Measurements from ENCODE around the gene KIF1C.

Gene KIF1C

DNA sequence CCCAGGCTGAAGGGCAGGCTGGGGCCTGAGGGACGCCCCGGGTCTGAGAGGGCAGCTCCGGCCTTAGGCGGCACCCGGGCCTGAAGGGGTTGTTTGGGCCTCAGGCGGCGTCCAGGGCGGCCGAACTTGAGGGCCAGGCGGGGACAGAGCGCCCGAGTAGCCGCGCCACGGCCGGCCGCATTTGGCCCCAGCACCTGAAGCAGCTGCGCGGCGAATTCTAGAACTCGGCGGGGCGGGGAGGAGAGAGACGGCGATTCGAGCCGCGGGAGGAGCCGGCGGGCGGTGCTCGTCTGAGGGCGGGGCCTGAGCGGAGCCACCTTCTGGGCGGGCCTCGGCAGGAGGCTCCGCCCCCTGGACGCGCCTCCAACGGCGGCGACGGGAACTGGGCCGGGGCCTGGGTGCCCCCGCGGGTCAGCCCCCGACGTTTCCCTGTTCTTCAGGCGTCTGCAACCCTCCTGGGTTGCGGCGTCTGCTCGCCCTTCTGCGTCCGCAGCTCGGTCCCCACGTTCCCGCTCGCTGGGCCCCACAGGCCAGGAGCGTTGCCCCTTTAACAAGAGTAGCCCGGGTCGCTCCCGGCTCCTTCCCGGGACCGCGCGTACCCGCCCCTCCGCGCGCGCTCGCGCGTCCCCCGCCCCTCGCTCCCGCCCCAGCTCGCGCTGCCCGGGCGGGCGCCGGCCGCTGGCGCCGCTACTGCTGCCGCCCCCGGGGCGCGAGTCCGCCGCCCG lies at the start of gene KIF1C, which contains the start of gene INCA1:
TSS of gene KIF1C (plus strand) at position 649 of the 725 bp plus-strand sequence. CDS start 2,297 bp downstream, outside the sequence.
TSS of gene INCA1 (minus strand) at position 221 of the 725 bp plus-strand sequence. CDS start 3,085 bp downstream, outside the sequence.
- DNase-seq, result peak; percentile 80 to 88

DNA sequence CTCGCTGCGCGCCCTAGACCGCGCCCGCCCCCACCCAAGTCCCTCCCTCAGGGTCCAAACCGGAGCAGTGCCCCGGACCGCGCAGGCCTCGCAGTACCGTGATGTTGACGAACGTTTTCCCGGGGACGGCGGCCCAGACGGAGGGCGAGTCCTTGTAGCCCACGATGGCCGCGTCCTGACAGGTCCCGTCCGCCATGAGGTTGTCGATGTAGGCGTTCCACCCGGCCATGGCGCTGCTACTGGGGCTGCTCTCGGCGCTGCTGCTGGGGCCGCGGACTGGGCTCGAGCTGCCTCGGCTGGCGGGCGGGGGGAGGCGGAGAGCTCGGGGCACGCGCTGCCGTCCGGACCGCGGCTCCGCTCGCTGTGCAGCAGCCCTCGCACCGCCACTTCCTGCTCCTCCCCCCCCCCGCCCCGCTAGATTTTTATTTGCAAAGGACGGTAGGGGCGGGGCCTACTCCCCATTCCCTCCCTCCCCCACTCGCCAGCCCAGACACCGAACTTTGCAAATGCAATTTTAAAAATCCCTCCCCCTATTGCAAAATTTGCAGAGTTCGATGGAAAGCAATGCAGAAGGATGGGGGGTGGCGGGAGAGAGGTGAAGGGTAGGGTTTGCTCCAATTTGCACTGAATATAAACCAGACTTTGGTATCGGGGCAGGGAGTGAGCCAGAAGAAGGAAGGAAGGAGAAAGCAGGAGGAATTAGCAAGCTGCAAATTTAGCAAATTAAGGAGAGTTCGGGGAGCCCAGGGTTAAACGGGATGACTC lies 49.4 kb upstream of the KIF1C start, which contains the start of gene PFN1:
TSS of gene PFN1 (minus strand) at position 365 of the 765 bp plus-strand sequence. CDS start at position 229, 136 bp downstream.
- DNase-seq, result peak; percentile 69 to 79

DNA sequence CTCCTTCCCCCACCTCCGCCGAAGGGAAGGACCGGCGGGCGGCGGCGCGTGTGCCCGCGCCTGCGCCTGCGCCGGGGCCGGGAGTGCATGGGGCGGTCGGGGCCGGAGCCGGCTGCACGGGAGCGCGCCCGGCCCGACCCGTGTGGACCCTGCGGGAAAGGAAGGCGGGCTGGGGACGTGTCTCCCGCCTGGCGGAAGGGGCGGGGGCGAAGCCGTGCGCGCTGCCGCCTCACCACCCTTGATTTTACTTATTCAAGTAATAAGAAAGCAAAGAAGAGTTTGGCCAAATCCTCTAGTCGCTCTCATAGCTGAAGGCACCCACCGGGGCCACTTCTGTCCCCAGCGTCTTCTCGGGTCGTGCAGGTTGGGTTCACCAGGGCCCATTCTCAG lies 48.8 kb upstream of the KIF1C start:
- DNase-seq, result peak; percentile 60 to 82

DNA sequence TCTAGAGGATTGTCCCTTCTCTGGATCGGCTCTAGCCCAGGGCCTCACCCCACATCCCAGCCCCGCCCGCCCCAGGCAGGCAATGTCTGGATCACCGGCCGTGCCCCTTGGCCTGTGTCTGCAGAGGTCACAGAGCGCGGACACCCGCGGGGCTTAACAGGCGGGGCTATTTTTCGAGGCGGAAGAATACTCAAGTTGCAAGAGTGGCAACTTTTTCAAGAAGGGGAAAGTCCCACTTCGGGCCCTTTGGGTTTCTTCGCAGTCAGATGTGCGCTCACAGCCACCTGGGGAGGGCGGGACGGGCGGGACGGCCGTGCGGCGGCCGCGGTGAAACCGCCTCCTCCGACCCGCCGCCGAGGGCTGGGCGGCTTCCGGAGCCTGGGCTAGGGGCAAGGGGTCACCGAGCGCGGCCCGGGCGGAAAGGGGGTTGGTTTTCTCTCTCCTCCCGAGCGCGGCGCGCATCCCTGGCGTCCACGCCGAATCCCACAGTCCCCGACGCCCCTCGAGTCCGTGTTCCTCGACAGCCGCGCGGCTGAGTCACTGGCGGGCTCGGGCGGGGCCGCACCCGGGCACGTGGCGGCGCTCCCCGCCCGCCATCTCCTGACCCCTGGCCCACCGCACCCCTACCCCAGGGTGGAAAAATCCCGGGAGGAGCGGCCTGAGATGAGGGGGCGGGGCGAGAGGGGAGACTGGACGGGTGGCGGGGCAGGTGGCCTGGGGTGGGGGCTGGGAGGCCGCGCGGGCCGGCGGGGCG lies 48.3 kb upstream of the KIF1C start:
- peak; percentile 63 to 68 for DNase-seq

DNA sequence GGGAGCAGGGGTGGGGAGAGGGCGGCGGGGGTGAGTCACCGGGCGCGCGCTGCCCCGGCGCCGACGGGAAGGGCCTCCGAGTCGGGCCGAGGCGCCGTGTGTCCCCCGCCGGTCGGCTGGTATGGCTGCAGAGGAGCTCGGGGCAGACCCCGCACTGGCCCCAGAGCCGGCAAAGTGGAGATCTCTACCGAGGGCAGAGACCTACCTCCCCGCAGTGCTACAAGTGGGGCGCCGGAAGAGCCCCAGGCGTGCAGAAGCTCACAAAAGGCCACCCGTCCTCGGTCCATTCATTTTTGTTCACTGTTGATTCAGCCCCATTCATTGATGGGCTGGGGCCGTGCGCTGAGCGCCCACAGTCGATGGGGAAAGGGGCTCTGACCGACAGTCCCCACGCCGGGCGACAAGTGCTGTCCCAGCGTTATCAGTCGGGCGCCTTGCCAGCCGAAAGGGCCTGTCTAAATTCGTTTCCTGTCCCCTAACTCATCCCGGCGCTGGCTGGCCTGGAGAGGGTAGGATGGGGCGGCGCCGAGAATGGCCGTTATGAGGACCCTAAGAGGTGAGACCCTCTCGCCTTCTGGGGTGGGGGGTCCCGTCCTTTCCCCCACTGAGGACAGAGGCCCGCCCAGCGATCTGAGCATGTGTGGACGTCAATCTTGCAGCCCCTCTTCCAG lies 47.5 kb upstream of the KIF1C start:
- DNase-seq, result peak in 1 of 2 experiments; percentile 36

DNA sequence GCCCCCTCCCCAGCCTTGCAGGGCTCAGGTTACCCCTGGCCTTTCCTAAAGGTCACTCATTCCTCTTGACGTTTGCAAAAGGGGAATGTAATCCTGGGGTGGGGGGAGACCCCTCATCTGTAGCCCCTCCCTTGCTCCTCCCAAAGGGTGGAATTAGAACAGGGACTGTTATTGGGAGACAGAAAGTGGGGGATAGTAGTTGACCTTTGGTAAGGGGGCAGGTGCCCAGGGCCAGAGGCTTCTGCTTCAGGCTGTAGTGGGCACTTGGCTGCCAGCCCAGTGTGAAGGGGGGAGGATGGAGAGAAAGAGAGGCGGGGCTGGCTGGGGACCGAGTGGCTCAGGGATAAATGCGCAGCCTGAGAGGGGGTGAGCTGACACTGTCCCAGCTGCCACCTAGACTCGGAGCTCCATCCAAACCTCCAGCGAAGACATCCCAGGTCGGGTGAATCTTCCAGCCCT lies 47.0 kb upstream of the KIF1C start, which contains the start of gene ENO3:
TSS of gene ENO3 (plus strand) at position 374 of the 459 bp plus-strand sequence. CDS start 711 bp downstream, outside the sequence.
- DNase-seq, result peak; percentile 61 to 80

DNA sequence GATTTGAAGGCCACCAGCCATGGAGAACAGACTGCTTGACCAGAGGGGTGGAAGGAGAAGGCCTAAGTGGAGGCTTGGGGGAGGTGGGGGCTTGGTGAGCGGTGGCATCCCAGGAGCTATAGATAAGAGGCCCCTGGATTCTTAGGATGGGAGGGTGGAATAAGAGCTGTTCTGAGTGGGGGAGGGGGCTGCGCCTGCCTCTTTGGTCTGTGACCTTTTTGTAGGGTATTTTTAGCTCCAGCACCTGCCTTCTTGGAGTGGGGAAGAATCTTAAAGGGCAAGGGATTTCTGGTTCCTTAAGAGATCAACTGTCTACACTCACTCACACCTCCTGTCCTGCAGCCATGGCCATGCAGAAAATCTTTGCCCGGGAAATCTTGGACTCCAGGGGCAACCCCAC lies 46.3 kb upstream of the KIF1C start:
- no peak for DNase-seq

DNA sequence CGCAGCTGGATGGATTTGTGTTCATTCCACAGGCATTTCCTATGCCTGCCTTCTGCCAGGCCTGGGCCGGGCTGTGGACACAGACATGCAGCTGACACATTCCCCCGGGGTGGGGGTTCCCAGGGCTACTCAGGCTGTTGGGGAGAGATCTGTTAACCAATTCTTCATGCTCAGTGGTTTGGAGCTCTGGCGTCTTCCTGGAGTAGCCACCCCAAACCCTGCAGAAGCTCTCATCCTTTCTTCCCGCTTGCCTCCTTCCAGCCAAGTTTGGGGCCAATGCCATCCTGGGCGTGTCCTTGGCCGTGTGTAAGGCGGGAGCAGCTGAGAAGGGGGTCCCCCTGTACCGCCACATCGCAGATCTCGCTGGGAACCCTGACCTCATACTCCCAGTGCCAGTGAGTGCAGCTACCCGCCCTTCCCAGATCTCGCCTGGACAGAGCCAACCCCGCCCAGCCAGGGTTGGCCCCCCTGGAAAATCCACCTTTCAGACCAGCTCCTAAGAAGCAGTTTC lies 44.2 kb upstream of the KIF1C start:
- no peak for DNase-seq

DNA sequence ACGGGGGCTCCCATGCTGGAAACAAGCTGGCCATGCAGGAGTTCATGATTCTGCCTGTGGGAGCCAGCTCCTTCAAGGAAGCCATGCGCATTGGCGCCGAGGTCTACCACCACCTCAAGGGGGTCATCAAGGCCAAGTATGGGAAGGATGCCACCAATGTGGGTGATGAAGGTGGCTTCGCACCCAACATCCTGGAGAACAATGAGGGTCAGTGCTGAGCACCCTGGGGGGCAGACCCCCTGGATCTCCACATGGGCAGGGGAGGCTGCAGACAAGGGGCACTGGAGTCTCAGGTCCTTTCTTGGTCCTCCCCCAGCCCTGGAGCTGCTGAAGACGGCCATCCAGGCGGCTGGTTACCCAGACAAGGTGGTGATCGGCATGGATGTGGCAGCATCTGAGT lies 42.7 kb upstream of the KIF1C start:
- no peak for DNase-seq

DNA sequence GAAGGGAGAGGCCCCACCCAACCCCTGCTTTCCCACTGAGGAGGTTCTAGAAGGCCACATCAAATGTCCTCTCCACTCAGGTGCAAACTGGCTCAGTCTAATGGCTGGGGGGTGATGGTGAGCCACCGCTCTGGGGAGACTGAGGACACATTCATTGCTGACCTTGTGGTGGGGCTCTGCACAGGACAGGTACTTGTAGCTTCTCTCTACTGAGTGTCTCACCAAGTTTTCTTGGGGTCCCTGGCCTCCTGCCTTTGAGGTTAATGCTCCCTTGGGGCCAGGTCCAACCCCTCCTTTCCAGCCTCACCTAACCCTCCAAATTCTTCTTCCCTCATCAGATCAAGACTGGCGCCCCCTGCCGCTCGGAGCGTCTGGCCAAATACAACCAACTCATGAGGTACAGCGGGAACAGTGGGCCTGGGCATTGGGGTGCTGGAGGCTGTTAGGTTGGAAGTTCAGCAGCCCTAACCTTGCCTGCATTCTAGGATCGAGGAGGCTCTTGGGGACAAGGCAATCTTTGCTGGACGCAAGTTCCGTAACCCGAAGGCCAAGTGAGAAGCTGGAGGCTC lies 41.2 kb upstream of the KIF1C start:
- DNase-seq, result no peak

DNA sequence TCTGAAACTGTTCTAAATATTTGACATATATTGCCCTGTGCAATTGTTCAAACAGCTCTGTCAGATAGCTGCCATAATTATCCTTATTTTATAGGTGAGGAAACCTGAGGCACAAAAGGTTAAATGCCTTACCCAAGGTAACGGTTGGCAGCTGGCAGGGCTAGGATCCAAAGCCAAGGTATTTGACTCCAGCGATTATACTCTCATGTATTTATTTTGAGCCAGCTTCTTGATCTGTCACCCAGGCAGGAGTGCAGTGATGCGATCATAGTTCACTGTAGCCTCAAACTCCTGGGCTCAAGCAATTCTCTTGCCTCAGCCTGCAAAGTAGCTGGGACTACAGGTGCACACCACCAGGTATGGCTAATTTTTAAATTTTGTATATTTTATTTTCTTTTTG lies 39.6 kb upstream of the KIF1C start:
- DNase-seq, result no peak

DNA sequence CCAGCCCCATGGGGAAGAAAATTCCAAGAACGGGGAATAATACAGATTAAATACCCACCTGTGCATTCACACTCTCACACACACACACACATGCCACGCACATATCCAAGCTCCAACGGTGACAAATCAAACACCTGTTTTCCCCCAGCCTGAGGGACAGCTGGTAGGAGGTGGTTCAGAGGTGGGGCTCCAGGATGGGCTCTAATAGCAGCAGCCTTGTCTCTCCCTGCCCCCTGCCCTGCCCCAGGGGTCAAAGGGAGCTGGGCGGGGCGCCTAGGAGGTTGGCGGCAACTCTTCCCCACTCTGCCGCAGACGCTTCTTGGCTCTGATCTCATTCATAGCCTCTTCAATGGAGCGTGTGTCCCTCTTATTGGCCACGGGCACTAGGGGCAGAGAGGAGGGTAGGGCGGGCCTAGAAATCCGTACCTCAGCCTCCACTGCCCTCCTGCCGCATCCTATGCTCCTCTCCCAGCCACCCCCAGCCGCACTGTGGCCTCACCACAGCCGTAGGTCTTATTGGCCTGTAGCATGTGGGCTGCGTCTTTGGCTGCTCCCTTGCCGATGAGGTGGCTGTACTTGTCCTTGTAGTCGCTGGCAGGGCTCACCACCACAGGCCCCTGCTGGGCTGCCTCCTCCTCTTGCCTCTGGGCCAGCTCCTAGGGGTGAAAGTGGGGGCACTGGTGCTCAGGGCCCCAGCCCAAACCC lies 38.3 kb upstream of the KIF1C start:
- DNase-seq, result no peak

DNA sequence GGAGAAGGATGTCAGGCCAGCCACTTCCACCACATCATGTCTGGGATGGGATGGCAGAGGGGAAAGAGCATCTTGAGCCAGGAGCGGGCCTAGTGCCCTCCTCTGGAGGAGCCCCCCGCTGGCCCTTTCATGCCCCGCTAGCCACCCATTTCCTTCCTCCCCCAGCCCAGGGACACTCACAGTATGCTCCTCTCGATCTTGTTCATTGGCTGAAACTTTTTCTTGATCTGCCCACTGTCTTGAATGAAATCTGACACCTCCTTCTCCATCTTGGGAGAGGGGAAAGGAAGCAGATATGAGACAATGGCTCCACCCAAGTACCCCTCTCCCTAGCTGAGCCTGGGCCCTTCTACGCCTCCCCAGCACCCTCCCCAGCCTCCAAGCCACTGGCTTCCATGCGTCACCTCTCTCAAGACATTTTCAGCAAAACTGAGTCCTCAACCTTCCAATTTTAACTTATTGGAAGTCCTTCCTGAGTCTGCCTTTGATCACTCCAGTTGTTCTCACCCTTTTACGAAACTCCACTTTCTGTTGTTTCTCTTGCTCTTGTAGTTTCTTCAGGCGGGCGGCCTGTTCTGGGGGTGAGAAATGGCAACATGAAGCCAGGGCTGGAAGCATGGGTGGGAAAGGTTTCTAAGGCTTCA lies 37.3 kb upstream of the KIF1C start:
- no peak for DNase-seq

DNA sequence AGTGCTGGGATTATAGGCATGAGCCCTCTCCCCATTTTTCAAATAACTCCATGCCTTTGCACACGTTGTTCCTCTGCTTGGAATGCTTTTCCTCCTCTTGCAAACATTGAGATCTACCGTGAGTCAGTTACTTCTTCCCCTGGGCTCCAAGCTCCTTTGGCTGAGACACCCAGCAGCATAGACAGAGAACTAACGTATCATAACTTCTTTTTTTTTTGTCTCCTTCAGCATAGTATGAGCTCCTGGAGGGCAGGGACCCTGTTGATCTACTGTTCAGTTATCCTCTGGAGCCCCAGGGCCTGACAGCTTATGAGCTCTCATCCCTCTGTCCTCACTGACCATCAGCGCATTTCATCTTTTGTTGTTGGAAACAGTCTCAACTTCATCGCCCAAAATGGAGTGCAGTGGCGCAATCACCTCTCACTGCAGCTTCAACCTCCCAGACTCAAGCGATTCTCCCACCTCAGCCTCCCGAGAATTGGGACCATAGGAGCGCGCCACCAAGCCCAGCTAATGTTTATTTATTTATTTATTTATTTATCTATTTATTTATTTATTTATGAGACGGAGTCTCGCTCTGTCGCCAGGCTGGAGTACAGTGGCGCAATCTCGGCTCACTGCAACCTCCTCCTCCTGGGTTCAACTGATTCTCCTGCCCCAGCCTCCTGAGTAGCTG lies 32.3 kb upstream of the KIF1C start:
- DNase-seq, result no peak

DNA sequence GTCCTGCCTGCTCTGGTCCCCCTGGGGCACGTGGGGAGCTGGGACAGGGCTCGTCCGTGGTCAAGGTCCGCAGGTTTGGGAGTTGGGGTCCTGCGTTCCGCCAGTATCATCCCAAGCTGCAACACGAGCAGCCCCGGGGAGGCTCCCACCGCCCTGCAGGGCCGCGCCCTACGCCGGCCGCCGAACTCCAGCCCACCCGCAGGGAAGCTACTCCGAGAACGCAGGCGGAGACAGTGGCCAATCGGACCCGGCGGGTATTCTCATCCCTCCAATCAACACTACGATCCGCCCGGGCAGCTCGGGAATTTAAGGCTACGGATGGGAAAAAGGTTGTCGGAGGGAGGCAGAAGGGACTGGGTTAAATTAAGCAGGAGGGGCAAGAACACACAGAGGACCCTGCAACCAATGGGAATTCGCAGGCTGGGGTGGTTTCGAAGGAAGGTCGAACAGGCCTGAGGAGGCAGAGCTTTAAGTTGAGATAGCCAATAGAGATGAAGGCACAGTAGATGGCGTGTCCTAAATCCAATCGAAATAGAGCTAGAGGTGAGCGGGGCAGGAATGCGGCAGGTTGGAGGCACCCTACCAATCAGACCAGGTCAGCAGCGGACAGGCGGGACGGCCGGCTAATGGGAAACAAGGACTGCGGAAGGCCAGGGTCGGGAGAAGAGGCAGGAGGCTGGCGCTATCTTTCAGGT lies 30.8 kb upstream of the KIF1C start:
- peak; percentile 96 to 99 for DNase-seq

DNA sequence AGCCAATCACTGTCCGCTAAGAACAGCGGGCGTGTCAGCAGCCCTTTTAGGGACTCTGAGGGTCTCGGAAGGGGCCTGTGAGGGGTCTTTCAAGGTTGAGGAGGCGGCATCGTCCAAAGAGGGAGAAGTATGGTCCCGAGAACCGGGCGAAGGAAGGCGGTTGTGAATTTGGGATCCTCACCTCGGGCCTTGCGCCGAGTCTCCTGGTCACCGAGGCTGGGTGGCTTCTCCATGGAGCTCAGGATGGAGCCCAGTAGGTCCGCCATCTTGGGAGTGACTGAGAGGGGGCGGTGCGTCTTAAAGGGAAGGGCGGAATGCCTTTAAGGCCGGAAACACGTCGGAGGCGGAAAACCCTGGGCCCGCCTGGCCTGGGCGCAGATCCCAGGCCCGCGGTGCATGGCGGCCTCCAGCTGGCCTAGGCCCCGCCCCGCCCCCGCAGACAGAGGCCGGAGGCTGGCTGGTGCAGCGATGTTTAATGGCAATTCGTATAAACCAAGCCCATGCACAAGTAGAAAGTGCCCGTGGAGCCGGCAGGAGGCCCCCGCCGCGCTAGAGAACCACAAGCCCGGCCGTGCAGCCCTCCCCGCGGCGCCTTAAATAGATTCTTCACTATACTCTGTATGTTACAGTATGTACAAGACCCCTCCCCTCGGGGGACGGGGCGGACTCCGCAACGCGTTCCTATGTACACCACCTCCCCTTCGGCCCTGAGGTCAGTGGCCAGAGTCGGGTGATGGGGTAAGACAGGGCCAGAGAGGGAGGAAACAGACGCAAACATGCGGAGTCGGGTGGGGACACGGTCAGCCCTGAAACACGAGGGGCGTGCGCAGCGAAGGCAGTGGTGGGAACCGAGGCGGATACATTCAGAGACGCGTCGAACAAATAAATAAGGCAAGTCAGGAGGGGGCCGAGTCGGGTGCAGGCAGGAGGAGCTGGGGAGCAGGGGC lies 29.9 kb upstream of the KIF1C start, which contains the start of gene SPAG7:
TSS of gene SPAG7 (minus strand) at position 279 of the 947 bp plus-strand sequence. CDS start at position 266, 13 bp downstream.
- peak; percentile 90 to 91 for DNase-seq

DNA sequence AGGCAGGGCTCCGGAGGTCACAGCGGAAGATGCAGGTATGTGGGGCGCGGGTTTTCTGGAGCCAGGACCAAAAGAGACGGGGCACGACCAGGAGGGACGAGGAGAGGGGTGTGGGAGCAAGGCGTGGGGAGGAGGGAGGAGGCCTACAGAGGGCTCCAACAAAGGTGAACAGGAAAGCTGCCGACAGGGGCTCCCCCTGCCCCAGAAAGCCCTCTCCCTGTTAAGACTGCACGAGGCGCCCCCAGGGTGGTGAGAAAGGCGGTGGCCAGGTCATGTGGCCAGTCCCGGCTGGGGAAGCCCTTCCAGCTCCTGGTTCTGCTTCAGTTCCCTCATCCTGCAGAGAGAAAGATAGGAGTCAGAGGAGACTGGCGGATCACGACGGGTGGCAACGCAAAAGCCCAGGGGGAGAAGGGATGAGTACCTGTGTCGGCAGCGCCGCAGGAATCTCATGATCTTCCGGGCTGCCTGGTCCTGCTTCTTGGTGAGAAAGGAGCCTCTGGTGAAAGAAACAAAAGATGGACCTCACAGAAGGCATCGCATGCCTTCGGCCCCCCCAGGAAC lies 29.2 kb upstream of the KIF1C start:
- no peak for DNase-seq

Measured in NCI-H524 (cell line).